HG02763 (cell line): ENCODE measurements around the gene POLD4.

Source experiments
- ATAC-seq: cut with Tn5 transposase; IDR thresholded peaks from one replicate; pipeline ENCODE4 v1.9.1; 2021; ENCODE audit warnings: mild to moderate bottlenecking, moderate library complexity; ENCODE audit not compliant: unreplicated experiment

The POLD4 gene

GRCh38 chr11:67303132-67303834, 50.1 kb downstream of the POLD4 start, which contains the start of gene SSH3:
Gene SSH3 (plus strand): TSS chr11:67303530. CDS start chr11:67303626, 96 bp downstream.
- no peak for ATAC-seq

GRCh38 chr11:67302571-67303131, 50.7 kb downstream of the POLD4 start:
- ATAC-seq = no peak

GRCh38 chr11:67301951-67302516, 51.3 kb downstream of the POLD4 start:
- ATAC-seq = no peak

GRCh38 chr11:67301313-67301921, 51.9 kb downstream of the POLD4 start:
- no peak for ATAC-seq
